Common myeloid progenitor, CD34-positive (primary cell): ENCODE measurements around the gene C5AR2.

ENCODE experiments used
- CTCF ChIA-PET: fragments of 350-600 bp; sonication (Branson Sonifier 250); formaldehyde crosslinking; loops from one replicate; lab custom pipeline; 2021; ENCODE audit warnings: antibody characterized with exemption; lab: Charles Lee
- POLR2A ChIA-PET: fragments of 350-600 bp; sonication (Branson Sonifier 250); formaldehyde crosslinking; loops from one replicate; lab custom pipeline; 2021; ENCODE audit warnings: antibody characterized with exemption; lab: Charles Lee
- DNase-seq, 3 donors: peaks; one replicate each; pipeline versions ENCODE4 v3.0.0 to v3.0.0-alpha.2; 2013
- H3K27ac ChIP-seq, 2 experiments: 1 replicate in 1 of 2; 2 replicates in 1 of 2; pipeline ENCODE4 v1.7.0; 2013; ENCODE audit warnings: inconsistent platforms in 2 of 2, low read length in 2 of 2, mild to moderate bottlenecking in 2 of 2, low read depth in 1 of 2, moderate library complexity in 1 of 2; ENCODE audit not compliant: severe bottlenecking in 2 of 2, insufficient read depth in 1 of 2, poor library complexity in 1 of 2
- H3K27me3 ChIP-seq, 5 experiments: replicated peaks in 2 of 5; 1 replicate in 3 of 5; 2 replicates in 2 of 5; pipeline versions ENCODE4 v1.6.1 to v1.7.0; 2013; ENCODE audit warnings: low read length in 4 of 5, mild to moderate bottlenecking in 2 of 5, moderate library complexity in 2 of 5, inconsistent platforms in 1 of 5; ENCODE audit not compliant: insufficient read depth in 5 of 5, control insufficient read depth in 4 of 5
- H3K36me3 ChIP-seq, 4 experiments: 1 replicate in 2 of 4; 2 replicates in 2 of 4; pipeline versions ENCODE4 v1.6.1 to v1.7.0; 2013; ENCODE audit warnings: low read length in 3 of 4, control low read depth in 1 of 4, mild to moderate bottlenecking in 1 of 4; ENCODE audit not compliant: control insufficient read depth in 4 of 4, insufficient read depth in 4 of 4
- H3K4me1 ChIP-seq, 4 experiments: 1 replicate in 3 of 4; 2 replicates in 1 of 4; pipeline versions ENCODE4 v1.6.1 to v1.7.1; 2013; ENCODE audit warnings: low read length in 3 of 4, mild to moderate bottlenecking in 3 of 4, control low read depth in 1 of 4, inconsistent platforms in 1 of 4, moderate library complexity in 1 of 4; ENCODE audit not compliant: control insufficient read depth in 4 of 4, insufficient read depth in 4 of 4; ENCODE audit errors: control extremely low read depth in 1 of 4
- H3K4me3 ChIP-seq, 7 experiments: 1 replicate in 4 of 7; 2 replicates in 3 of 7; pipeline versions ENCODE4 v1.5.1 to v1.7.0; 2013; ENCODE audit warnings: mild to moderate bottlenecking in 7 of 7, low read length in 6 of 7, moderate library complexity in 6 of 7, inconsistent platforms in 2 of 7, low read depth in 2 of 7, control low read depth in 1 of 7; ENCODE audit not compliant: insufficient read depth in 4 of 7, control insufficient read depth in 1 of 7; ENCODE audit errors: extremely low read depth in 1 of 7
- H3K9me3 ChIP-seq, 5 experiments: 1 replicate in 4 of 5; 2 replicates in 1 of 5; pipeline versions ENCODE4 v1.6.1 to v1.7.1; 2013; ENCODE audit warnings: low read length in 4 of 5, mild to moderate bottlenecking in 2 of 5, inconsistent platforms in 1 of 5, low read depth in 1 of 5, moderate library complexity in 1 of 5; ENCODE audit not compliant: control insufficient read depth in 4 of 5, insufficient read depth in 2 of 5; ENCODE audit errors: control extremely low read depth in 1 of 5
- WGBS: methylation state at CpG from one replicate; pipeline ENCODE4 v1.1.5; 2013; ENCODE audit not compliant: insufficient coverage; 5-methylcytosine and 5-hydroxymethylcytosine counted together

C5AR2 gene

GRCh38 chr19:47322058-47322457 lies 9.9 kb upstream of the C5AR2 start:
- Histone ChIP-seq H3K4me1 (peaks cover 0 to 10% (median 8%) of the 10 kb centered on the region in 4 experiments), H3K27me3 (peaks cover 0 to 19% (median 2%) of the 10 kb centered on the region in 5 experiments), H3K36me3 (no peaks in the 10 kb centered on the region), H3K27ac (no peak overlapping the region), H3K9me3 (peaks cover 0 to 4% (median 0%) of the 10 kb centered on the region in 5 experiments), H3K4me3 (no peak overlapping the region)
- DNase-seq: peak in 2 of 3 donors; percentile 42 to 56
- WGBS: 80% methylated on average over 1 of the region's 2 CpGs
- ChIA-PET POLR2A (interaction anchor here (0.6 kb wide), 1 partner anchor 68 kb away, joined by 3 read pairs; no protein-coding TSS in a partner anchor), CTCF (interaction anchor here (1.4 to 1.6 kb wide), 2 partner anchors 13 to 22 kb away, joined by 3 to 5 read pairs; no protein-coding TSS in a partner anchor)

- POLR2A ChIA-PET: no interaction called here
- peaks cover 0 to 4% (median 0%) of the 10 kb centered on the region in 5 experiments for H3K9me3 ChIP-seq
- peaks cover 0 to 19% (median 2%) of the 10 kb centered on the region in 5 experiments for H3K27me3 ChIP-seq
- H3K27ac ChIP-seq: no peak overlapping the region
- no peak overlapping the region for H3K4me3 ChIP-seq
- H3K36me3 ChIP-seq: no peaks in the 10 kb centered on the region
- no peak for DNase-seq
- peaks cover 0 to 10% (median 8%) of the 10 kb centered on the region in 4 experiments for H3K4me1 ChIP-seq
- CTCF ChIA-PET: interaction anchor here (0.7 to 1.6 kb wide), 3 partner anchors 12 to 193 kb away, joined by 3 to 5 read pairs (median 3); no protein-coding TSS in a partner anchor
- WGBS: 93% methylated on average over 8 of the region's 8 CpGs
Observed at GRCh38 chr19:47323409-47323808, 8.6 kb upstream of the C5AR2 start.

- Histone ChIP-seq H3K27ac (no peak overlapping the region), H3K36me3 (no peaks in the 10 kb centered on the region), H3K9me3 (peaks cover 0 to 4% (median 0%) of the 10 kb centered on the region in 5 experiments), H3K4me3 (no peak overlapping the region), H3K27me3 (peaks cover 0 to 19% (median 2%) of the 10 kb centered on the region in 5 experiments), H3K4me1 (peaks cover 0 to 10% (median 8%) of the 10 kb centered on the region in 4 experiments)
- no peak for DNase-seq
- CTCF ChIA-PET: interaction anchor here (0.7 to 1.9 kb wide), 3 partner anchors 25 to 192 kb away, joined by 3 to 9 read pairs (median 3); partner anchors contain the start of gene DHX34
- 91% methylated on average over 12 of the region's 12 CpGs for WGBS
- POLR2A ChIA-PET: interaction anchor here (0.5 kb wide), 1 partner anchor 130 kb away, joined by 3 read pairs; no protein-coding TSS in a partner anchor
Observed at GRCh38 chr19:47323872-47324271, 8.1 kb upstream of the C5AR2 start.

- ChIA-PET POLR2A (interaction anchor here (0.5 kb wide), 1 partner anchor 129 kb away, joined by 3 read pairs; no protein-coding TSS in a partner anchor), CTCF (interaction anchor here (1.0 to 1.9 kb wide), 4 partner anchors 9 to 49 kb away, joined by 3 to 9 read pairs (median 4); partner anchors contain the start of gene DHX34)
- peak; percentile 43 to 50 (median 45) for DNase-seq
- peaks cover 0 to 4% (median 0%) of the 10 kb centered on the region in 5 experiments for H3K9me3 ChIP-seq
- peaks cover 0 to 19% (median 2%) of the 10 kb centered on the region in 5 experiments for H3K27me3 ChIP-seq
- WGBS: 38% methylated on average over 7 of the region's 9 CpGs
- H3K36me3 ChIP-seq: no peaks in the 10 kb centered on the region
- no peak overlapping the region for H3K4me3 ChIP-seq
- H3K27ac ChIP-seq: no peak overlapping the region
- H3K4me1 ChIP-seq: peaks cover 0 to 10% (median 8%) of the 10 kb centered on the region in 4 experiments
Observed at GRCh38 chr19:47324502-47324901, 7.5 kb upstream of the C5AR2 start.

GRCh38 chr19:47330466-47330869 lies 1.5 kb upstream of the C5AR2 start:
- Histone ChIP-seq H3K4me1 (peaks cover 0 to 7% (median 1%) of the 10 kb centered on the region in 4 experiments), H3K27ac (no peak overlapping the region), H3K36me3 (no peaks in the 10 kb centered on the region), H3K9me3 (no peaks in the 10 kb centered on the region), H3K4me3 (no peak overlapping the region), H3K27me3 (peaks cover 0 to 18% (median 6%) of the 10 kb centered on the region in 5 experiments)
- ChIA-PET POLR2A (no interaction called here), CTCF (interaction anchor here (1.8 kb wide), 1 partner anchor 18 kb away, joined by 5 read pairs; the partner anchor contains the start of gene DHX34)
- WGBS: 35% methylated on average over 5 of the region's 9 CpGs
- peak in 2 of 3 donors; percentile 53 to 56 for DNase-seq

GRCh38 chr19:47331490-47331889 lies 485 bp upstream of the C5AR2 start:
- no peaks in the 10 kb centered on the region for H3K36me3 ChIP-seq
- 100% methylated on average over 6 of the region's 6 CpGs for WGBS
- no peak overlapping the region for H3K4me3 ChIP-seq
- ChIA-PET CTCF (interaction anchor here (1.3 to 1.8 kb wide), 3 partner anchors 11 to 24 kb away, joined by 3 to 5 read pairs (median 4); partner anchors contain the start of gene DHX34), POLR2A (no interaction called here)
- peaks cover 0 to 16% (median 6%) of the 10 kb centered on the region in 5 experiments for H3K27me3 ChIP-seq
- no peak overlapping the region for H3K27ac ChIP-seq
- no peak for DNase-seq
- H3K4me1 ChIP-seq: peaks cover 1 to 15% (median 5%) of the 10 kb centered on the region in 4 experiments
- no peaks in the 10 kb centered on the region for H3K9me3 ChIP-seq
